Stomach (tissue), 9 donors: ENCODE measurements around the gene ANKHD1. TPM values are rescaled to one million over a fixed set of nuclear protein-coding genes. Genes with fewer than 3 reads are reported as not detected.
A peak's percentile ranks its signal among the peaks of the same experiment; 100 is the strongest.

Source experiments
- DNase-seq, 2 donors: peaks; one replicate each; pipeline versions ENCODE4 v3.0.0 to v3.0.0-alpha.2; 2013 to 2019
- H3K27ac ChIP-seq, 5 donors: fragments of 200-600 bp in 4 of 5; sonication (generic) in 4 of 5; one replicate each; pipeline ENCODE4 v1.5.1; 2013 to 2019; ENCODE audit warnings: mild to moderate bottlenecking in 1 of 5, moderate library complexity in 1 of 5
- H3K27me3 ChIP-seq, 3 donors: fragments of 200-600 bp; sonication (generic); one replicate each; pipeline ENCODE4 v1.5.1; 2017 to 2019; ENCODE audit warnings: mixed run types in 1 of 3
- H3K36me3 ChIP-seq, 4 donors: fragments of 200-600 bp; sonication (generic); 1 replicate in 3 of 4; 2 replicates in 1 of 4; pipeline ENCODE4 v1.5.1; 2016 to 2019
- H3K4me1 ChIP-seq, 4 donors: fragments of 200-600 bp; sonication (generic); one replicate each; pipeline ENCODE4 v1.5.1; 2016 to 2019
- H3K4me3 ChIP-seq, 4 donors: fragments of 200-600 bp; sonication (generic) in 3 of 4; one replicate each; pipeline ENCODE4 v1.5.1; 2016 to 2019; ENCODE audit warnings: mild to moderate bottlenecking in 1 of 4
- H3K9me3 ChIP-seq, 4 donors: fragments of 200-600 bp; sonication (generic); one replicate each; pipeline ENCODE4 v1.5.1; 2016 to 2019
- CTCF ChIP-seq, 7 experiments: fragments of 450-650 bp in 4 of 7; fragments of 200-600 bp in 3 of 7; sonication (generic) in 3 of 7; IDR thresholded peaks; one replicate each; pipeline ENCODE4 v1.5.1; 2016 to 2019; ENCODE audit warnings: antibody characterized with exemption in 7 of 7, control low read depth in 2 of 7, mild to moderate bottlenecking in 1 of 7
- EP300 ChIP-seq: sonication (generic); formaldehyde crosslinking; IDR thresholded peaks from one replicate; pipeline ENCODE4 v1.6.1; 2017; ENCODE audit warnings: antibody characterized with exemption
- POLR2A ChIP-seq, 4 donors: fragments of 450-650 bp; IDR thresholded peaks; one replicate each; pipeline ENCODE4 v1.6.1; 2016; ENCODE audit warnings: antibody characterized with exemption in 4 of 4, control low read depth in 2 of 4, mild to moderate bottlenecking in 1 of 4, moderate library complexity in 1 of 4
- POLR2AphosphoS5 ChIP-seq, 3 donors: sonication (generic); formaldehyde crosslinking; IDR thresholded peaks; one replicate each; pipeline ENCODE4 v1.6.1; 2016; ENCODE audit warnings: antibody characterized with exemption in 3 of 3
- WGBS, 5 donors: extraction: QIAGEN DNeasy Blood & Tissue Kit in 3 of 5; methylation state at CpG; one replicate each; pipeline versions ENCODE4 v1.1.5 to v1.1.7; 2013 to 2018; 5-methylcytosine and 5-hydroxymethylcytosine counted together
- intact Hi-C: fragments of 100-400 bp; cut with DNase I; formaldehyde crosslinking; loops from one replicate; pipeline ENCODE4 v1.15.1; 2023; ENCODE audit warnings: low total_unique reads
- polyA plus RNA-seq, 3 donors: library from polyadenylated mRNA; stranded (reverse); fragments of 200-250 nt; gene quantifications; one replicate each; pipeline ENCODE4 v1.2.3, GENCODE V29; 2013
- total RNA-seq, 5 donors: library from RNA; depleted of rRNA; stranded (reverse); fragments of >200 nt; gene quantifications; one replicate each; pipeline versions ENCODE4 v1.1.0 to v1.2.3, GENCODE V29; 2014 to 2016
- donor health status: healthy with polysubstance abuse.
- donor health status: Bipolar disorder and iron deficiency.
- donor health status: healthy.

Gene ANKHD1
- total and polyA plus RNA-seq, 8 donors, result 22.0 to 249 (median 120) TPM

DNA sequence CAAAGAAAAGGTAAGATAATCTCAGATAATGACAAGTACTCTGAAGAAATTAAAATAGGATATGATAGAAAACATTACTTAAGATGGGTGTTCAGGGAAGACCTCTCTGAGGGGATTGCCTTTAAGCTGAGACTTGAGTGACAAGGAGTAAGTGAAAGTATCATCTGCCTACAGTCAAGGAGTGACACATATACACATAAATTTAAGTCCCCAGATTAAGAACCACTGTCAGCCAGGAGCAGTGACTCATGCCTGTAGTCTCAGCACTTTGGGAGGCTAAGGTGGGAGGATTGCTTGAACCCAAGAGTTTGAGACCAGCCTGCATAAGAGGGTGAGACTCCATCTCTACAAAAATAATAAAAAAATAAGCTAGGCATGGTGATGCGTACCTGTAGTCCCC lies 19.7 kb upstream of the ANKHD1 start:
- no peak for TF ChIP-seq EP300
- TF ChIP-seq CTCF (IDR thresholded peaks at IDR 0.05), result no peak
- no peak for TF ChIP-seq POLR2A (IDR thresholded peaks at IDR 0.05)
- TF ChIP-seq POLR2AphosphoS5 (IDR thresholded peaks at IDR 0.05), result no peak
- no peaks in the 10 kb centered on the region for H3K9me3 ChIP-seq
- H3K36me3 ChIP-seq, result no peaks in the 10 kb centered on the region
- H3K4me3 ChIP-seq, result no peak overlapping the region
- H3K27me3 ChIP-seq, result no peaks in the 10 kb centered on the region
- DNase-seq, result no peak
- intact Hi-C loops, result no loop called here
- H3K4me1 ChIP-seq, result peaks cover 0 to 17% (median 0%) of the 10 kb centered on the region in 4 donors
- H3K27ac ChIP-seq, result no peak overlapping the region
- WGBS, 5 donors, result 76 to 100% (median 89%) methylated on average over 1 of the region's 1 CpG

GRCh38 chr5:140382866-140383265 lies 18.8 kb upstream of the ANKHD1 start:
- TF ChIP-seq POLR2A (IDR thresholded peaks at IDR 0.05), result no peak
- no peak for TF ChIP-seq POLR2AphosphoS5 (IDR thresholded peaks at IDR 0.05)
- TF ChIP-seq CTCF (IDR thresholded peaks at IDR 0.05), result no peak
- no peak for TF ChIP-seq EP300
- H3K27me3 ChIP-seq, result no peaks in the 10 kb centered on the region
- intact Hi-C loops, result no loop called here
- no peak overlapping the region for H3K27ac ChIP-seq
- DNase-seq, result no peak
- peaks cover 0 to 17% (median 0%) of the 10 kb centered on the region in 4 donors for H3K4me1 ChIP-seq
- H3K4me3 ChIP-seq, result no peak overlapping the region
- H3K36me3 ChIP-seq, result no peaks in the 10 kb centered on the region
- no peaks in the 10 kb centered on the region for H3K9me3 ChIP-seq

DNA sequence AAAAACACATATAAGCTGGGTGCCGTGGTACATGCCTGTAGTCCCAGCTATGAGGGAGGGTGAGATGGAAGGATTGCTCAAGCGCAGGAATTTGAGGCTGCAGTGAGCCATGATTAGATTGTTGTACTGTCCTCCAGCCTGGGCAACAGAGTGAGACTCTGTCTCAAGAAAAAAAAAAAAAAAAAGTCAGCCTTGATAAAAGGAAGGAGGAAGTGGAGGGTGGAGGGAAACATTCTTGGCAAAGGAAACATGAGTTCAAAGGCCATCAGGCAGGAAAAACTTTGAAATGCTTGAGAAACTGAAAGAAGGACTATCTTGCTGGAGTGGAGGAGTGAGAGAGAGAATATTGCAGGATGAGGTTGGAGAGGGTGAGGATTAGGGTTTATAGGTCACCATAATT lies 18.3 kb upstream of the ANKHD1 start:
- intact Hi-C loops, result no loop called here
- Histone ChIP-seq H3K4me3 (no peak overlapping the region), H3K36me3 (no peaks in the 10 kb centered on the region), H3K9me3 (no peaks in the 10 kb centered on the region), H3K27ac (no peak overlapping the region), H3K4me1 (peaks cover 0 to 17% (median 0%) of the 10 kb centered on the region in 4 donors), H3K27me3 (no peaks in the 10 kb centered on the region)
- 61 to 79% (median 72%) methylated on average over 2 of the region's 2 CpGs for WGBS, 5 donors
- peak in 1 of 3 donors; percentile 52 for TF ChIP-seq POLR2AphosphoS5 (IDR thresholded peaks at IDR 0.05)
- TF ChIP-seq POLR2A (IDR thresholded peaks at IDR 0.05), result no peak
- DNase-seq, result no peak

GRCh38 chr5:140388052-140388451 lies 13.6 kb upstream of the ANKHD1 start:
- TF ChIP-seq POLR2AphosphoS5 (IDR thresholded peaks at IDR 0.05), result no peak
- no peak for TF ChIP-seq CTCF (IDR thresholded peaks at IDR 0.05)
- TF ChIP-seq EP300, result no peak
- TF ChIP-seq POLR2A (IDR thresholded peaks at IDR 0.05), result no peak
- WGBS, 5 donors, result 83 to 94% (median 90%) methylated on average over 2 of the region's 2 CpGs
- intact Hi-C loops, result no loop called here
- Histone ChIP-seq H3K36me3 (peaks cover 0 to 2% (median 0%) of the 10 kb centered on the region in 4 donors), H3K9me3 (no peaks in the 10 kb centered on the region), H3K27ac (no peak overlapping the region), H3K4me1 (peaks cover 0 to 6% (median 0%) of the 10 kb centered on the region in 4 donors), H3K4me3 (no peak overlapping the region), H3K27me3 (no peaks in the 10 kb centered on the region)
- DNase-seq, result no peak

DNA sequence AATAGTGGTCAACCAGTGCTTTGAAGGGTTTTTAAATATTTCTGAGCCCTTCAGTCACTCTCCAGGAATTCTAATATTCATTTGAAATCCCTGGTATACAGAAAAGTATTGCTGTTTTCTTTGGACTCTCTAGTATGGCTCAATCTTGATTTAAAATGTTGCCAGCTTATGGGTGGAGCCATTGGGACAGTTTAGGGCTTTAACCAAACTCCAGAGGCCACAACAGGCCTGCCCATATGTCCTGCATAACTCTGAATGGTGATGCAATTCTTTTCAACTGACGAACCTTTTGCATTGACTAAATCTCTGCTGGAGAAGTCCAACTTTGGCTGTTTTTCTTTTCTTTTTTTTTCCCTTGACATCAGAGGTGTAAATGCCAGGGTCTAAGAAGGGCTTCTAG lies 10.3 kb upstream of the ANKHD1 start:
- TF ChIP-seq POLR2AphosphoS5 (IDR thresholded peaks at IDR 0.05), result no peak
- no peak for TF ChIP-seq CTCF (IDR thresholded peaks at IDR 0.05)
- TF ChIP-seq EP300, result no peak
- no peak for TF ChIP-seq POLR2A (IDR thresholded peaks at IDR 0.05)
- Histone ChIP-seq H3K27me3 (no peaks in the 10 kb centered on the region), H3K4me1 (no peaks in the 10 kb centered on the region), H3K9me3 (no peaks in the 10 kb centered on the region), H3K36me3 (peaks cover 0 to 6% (median 0%) of the 10 kb centered on the region in 4 donors), H3K4me3 (no peak overlapping the region), H3K27ac (no peak overlapping the region)
- DNase-seq, result no peak
- WGBS, 5 donors, result 65 to 94% (median 86%) methylated on average over 1 of the region's 1 CpG
- intact Hi-C loops, result no loop called here
